NCI-H2107 (cell line): ENCODE results near the gene SMARCAL1.
A peak's percentile ranks its signal among the peaks of the same experiment; 100 is the strongest.
"Not testable (repeated sequence)": the region's sequence is repeated elsewhere in the genome, so short reads cannot be mapped to it uniquely, and the experiment has no call there.

ENCODE experiments used
- DNase-seq: peaks from one replicate; lab custom pipeline; 2025; lab: John Stamatoyannopoulos, UW

Gene SMARCAL1

GRCh38 chr2:216502381-216503158, 90.3 kb downstream of the SMARCAL1 start:
- DNase-seq = no peak

- no peak for DNase-seq
Observed at GRCh38 chr2:216503159-216503629, 90.9 kb downstream of the SMARCAL1 start.

- DNase-seq = no peak
Observed at GRCh38 chr2:216503697-216504375, 91.6 kb downstream of the SMARCAL1 start.

GRCh38 chr2:216504376-216504762, 92.1 kb downstream of the SMARCAL1 start:
- DNase-seq = no peak

- no peak for DNase-seq
Observed at GRCh38 chr2:216505133-216506106, 93.1 kb downstream of the SMARCAL1 start.

GRCh38 chr2:216507220-216508160, 95.2 kb downstream of the SMARCAL1 start:
- no peak for DNase-seq

- no peak for DNase-seq
Observed at GRCh38 chr2:216508229-216508628, 95.9 kb downstream of the SMARCAL1 start.

GRCh38 chr2:216516730-216517350, 104.6 kb downstream of the SMARCAL1 start:
- DNase-seq = peak; percentile 38

- DNase-seq = no peak
Observed at GRCh38 chr2:216517447-216518225, 105.4 kb downstream of the SMARCAL1 start.

GRCh38 chr2:216518566-216519119, 106.4 kb downstream of the SMARCAL1 start:
- DNase-seq = not testable (repeated sequence)

- DNase-seq = peak; percentile 34
Observed at GRCh38 chr2:216519154-216519762, 107.0 kb downstream of the SMARCAL1 start.

GRCh38 chr2:216520112-216520511, 107.8 kb downstream of the SMARCAL1 start:
- no peak for DNase-seq

GRCh38 chr2:216522892-216523502, 110.7 kb downstream of the SMARCAL1 start:
- no peak for DNase-seq

- DNase-seq = no peak
Observed at GRCh38 chr2:216525972-216526371, 113.7 kb downstream of the SMARCAL1 start.

- no peak for DNase-seq
Observed at GRCh38 chr2:216526939-216527338, 114.7 kb downstream of the SMARCAL1 start.

GRCh38 chr2:216527600-216527999, 115.3 kb downstream of the SMARCAL1 start:
- no peak for DNase-seq

- no peak for DNase-seq
Observed at GRCh38 chr2:216532562-216532961, 120.3 kb downstream of the SMARCAL1 start.
